ENCODE data around the gene EEA1.

Gene EEA1

GRCh38 chr12:92938018-92938417 lies 8.9 kb upstream of the EEA1 start:
- DNase-seq = no peak

- DNase-seq = no peak
Observed at GRCh38 chr12:92933606-92934005, 4.5 kb upstream of the EEA1 start.

- no peak for DNase-seq
Observed at GRCh38 chr12:92930421-92930820, 1.3 kb upstream of the EEA1 start.

GRCh38 chr12:92929983-92930382 lies 888 bp upstream of the EEA1 start:
- no peak for DNase-seq

GRCh38 chr12:92928421-92928961 lies 604 bp downstream of the EEA1 start:
- DNase-seq = peak; percentile 53

- no peak for DNase-seq
Observed at GRCh38 chr12:92927436-92928281, 1.4 kb downstream of the EEA1 start.

GRCh38 chr12:92927055-92927435 lies 2.0 kb downstream of the EEA1 start:
- peak; percentile 51 for DNase-seq

GRCh38 chr12:92926549-92926948 lies 2.5 kb downstream of the EEA1 start:
- no peak for DNase-seq

GRCh38 chr12:92921877-92922276 lies 7.2 kb downstream of the EEA1 start:
- DNase-seq = no peak

GRCh38 chr12:92915365-92915764 lies 13.7 kb downstream of the EEA1 start:
- DNase-seq = no peak

- no peak for DNase-seq
Observed at GRCh38 chr12:92914170-92914569, 14.9 kb downstream of the EEA1 start.

- no peak for DNase-seq
Observed at GRCh38 chr12:92912672-92913071, 16.4 kb downstream of the EEA1 start.

- DNase-seq = no peak
Observed at GRCh38 chr12:92912052-92912451, 17.0 kb downstream of the EEA1 start.

- DNase-seq = no peak
Observed at GRCh38 chr12:92911339-92911738, 17.8 kb downstream of the EEA1 start.

GRCh38 chr12:92908108-92908507 lies 21.0 kb downstream of the EEA1 start:
- no peak for DNase-seq

- no peak for DNase-seq
Observed at GRCh38 chr12:92905811-92906554, 23.1 kb downstream of the EEA1 start.

- DNase-seq = no peak
Observed at GRCh38 chr12:92905258-92905810, 23.8 kb downstream of the EEA1 start.

GRCh38 chr12:92900941-92901340 lies 28.2 kb downstream of the EEA1 start:
- no peak for DNase-seq

- DNase-seq = no peak
Observed at GRCh38 chr12:92899386-92900001, 29.6 kb downstream of the EEA1 start.

- no peak for DNase-seq
Observed at GRCh38 chr12:92898755-92899154, 30.3 kb downstream of the EEA1 start.

- DNase-seq = no peak
Observed at GRCh38 chr12:92897844-92898243, 31.3 kb downstream of the EEA1 start.

- DNase-seq = no peak
Observed at GRCh38 chr12:92890601-92891106, 38.4 kb downstream of the EEA1 start.

GRCh38 chr12:92886131-92886530 lies 43.0 kb downstream of the EEA1 start:
- DNase-seq = no peak
